ENCODE results near the gene DTWD2.
"Not testable (repeated sequence)": the region's sequence is repeated elsewhere in the genome, so short reads cannot be mapped to it uniquely, and the experiment has no call there.

The DTWD2 gene

GRCh38 chr5:118882666-118883065 lies 105.7 kb downstream of the DTWD2 start:
- DNase-seq (ENCODE audit: extremely low read depth in 1 of 2, low read depth in 1 of 2) = no peak

- not testable (repeated sequence) for DNase-seq (ENCODE audit: extremely low read depth in 1 of 2, low read depth in 1 of 2)
These were observed 111.5 kb downstream of the DTWD2 start for GRCh38 chr5:118876852-118877251.

GRCh38 chr5:118875131-118875530 lies 113.2 kb downstream of the DTWD2 start:
- no peak for DNase-seq (ENCODE audit: extremely low read depth in 1 of 2, low read depth in 1 of 2)

- DNase-seq (ENCODE audit: extremely low read depth in 1 of 2, low read depth in 1 of 2) = no peak
These were observed 114.9 kb downstream of the DTWD2 start for GRCh38 chr5:118873417-118873816.

GRCh38 chr5:118863345-118863744 lies 125.0 kb downstream of the DTWD2 start:
- no peak for DNase-seq (ENCODE audit: extremely low read depth in 1 of 2, low read depth in 1 of 2)

GRCh38 chr5:118862596-118862995 lies 125.8 kb downstream of the DTWD2 start:
- no peak for DNase-seq (ENCODE audit: extremely low read depth in 1 of 2, low read depth in 1 of 2)

GRCh38 chr5:118857700-118858099 lies 130.6 kb downstream of the DTWD2 start:
- no peak for DNase-seq (ENCODE audit: extremely low read depth in 1 of 2, low read depth in 1 of 2)

- no peak for DNase-seq (ENCODE audit: extremely low read depth in 1 of 2, low read depth in 1 of 2)
These were observed 133.5 kb downstream of the DTWD2 start for GRCh38 chr5:118854819-118855218.

GRCh38 chr5:118851785-118852184 lies 136.6 kb downstream of the DTWD2 start:
- not testable (repeated sequence) for DNase-seq (ENCODE audit: extremely low read depth in 1 of 2, low read depth in 1 of 2)

GRCh38 chr5:118849507-118849906 lies 138.8 kb downstream of the DTWD2 start:
- not testable (repeated sequence) for DNase-seq (ENCODE audit: extremely low read depth in 1 of 2, low read depth in 1 of 2)

GRCh38 chr5:118844351-118844750 lies 144.0 kb downstream of the DTWD2 start:
- no peak for DNase-seq (ENCODE audit: extremely low read depth in 1 of 2, low read depth in 1 of 2)

- DNase-seq (ENCODE audit: extremely low read depth in 1 of 2, low read depth in 1 of 2) = no peak
These were observed 153.6 kb downstream of the DTWD2 start for GRCh38 chr5:118834710-118835109.

GRCh38 chr5:118832974-118833373 lies 155.4 kb downstream of the DTWD2 start:
- no peak for DNase-seq (ENCODE audit: extremely low read depth in 1 of 2, low read depth in 1 of 2)

GRCh38 chr5:118825226-118825625 lies 163.1 kb downstream of the DTWD2 start:
- DNase-seq (ENCODE audit: extremely low read depth in 1 of 2, low read depth in 1 of 2) = no peak

- no peak for DNase-seq (ENCODE audit: extremely low read depth in 1 of 2, low read depth in 1 of 2)
These were observed 169.7 kb downstream of the DTWD2 start for GRCh38 chr5:118818604-118819003.

- no peak for DNase-seq (ENCODE audit: extremely low read depth in 1 of 2, low read depth in 1 of 2)
These were observed 179.9 kb downstream of the DTWD2 start for GRCh38 chr5:118808441-118808840.

GRCh38 chr5:118806571-118806970 lies 181.8 kb downstream of the DTWD2 start:
- no peak for DNase-seq (ENCODE audit: extremely low read depth in 1 of 2, low read depth in 1 of 2)

- DNase-seq (ENCODE audit: extremely low read depth in 1 of 2, low read depth in 1 of 2) = no peak
These were observed 186.0 kb downstream of the DTWD2 start for GRCh38 chr5:118802335-118802734.

- DNase-seq (ENCODE audit: extremely low read depth in 1 of 2, low read depth in 1 of 2) = no peak
These were observed 192.3 kb downstream of the DTWD2 start for GRCh38 chr5:118796081-118796480.

GRCh38 chr5:118794281-118794680 lies 194.1 kb downstream of the DTWD2 start:
- no peak for DNase-seq (ENCODE audit: extremely low read depth in 1 of 2, low read depth in 1 of 2)

- no peak for DNase-seq (ENCODE audit: extremely low read depth in 1 of 2, low read depth in 1 of 2)
These were observed 194.7 kb downstream of the DTWD2 start for GRCh38 chr5:118793652-118794051.

GRCh38 chr5:118793091-118793490 lies 195.3 kb downstream of the DTWD2 start:
- DNase-seq (ENCODE audit: extremely low read depth in 1 of 2, low read depth in 1 of 2) = no peak

- DNase-seq (ENCODE audit: extremely low read depth in 1 of 2, low read depth in 1 of 2) = no peak
These were observed 196.2 kb downstream of the DTWD2 start for GRCh38 chr5:118791926-118792734.

All from stimulated activated CD8-positive, alpha-beta memory T cell treated with anti-CD3 and anti-CD28 coated beads, Interleukin-7, amount 100 ng/mL, for 48 hours (primary cell).